ENCODE data around the gene PRSS21.

DNA sequence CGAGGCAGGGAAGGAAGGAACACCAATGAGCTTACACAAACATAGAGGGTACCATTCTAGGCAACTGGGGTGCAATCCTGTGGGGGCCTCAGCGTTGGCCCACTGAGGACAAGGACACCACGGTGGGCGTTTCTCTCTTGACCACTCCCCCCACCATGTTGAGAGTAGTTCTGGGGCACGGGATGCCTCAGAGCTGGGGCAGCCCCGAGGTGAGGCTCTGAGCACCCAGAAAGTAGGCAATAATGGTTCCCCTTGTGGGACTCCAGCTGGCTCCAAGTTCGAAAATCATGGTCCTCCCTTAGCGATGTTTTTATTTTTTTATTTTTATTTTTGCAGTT lies 5.1 kb downstream of the PRSS21 start:
- TF ChIP-seq, protein P1, sequence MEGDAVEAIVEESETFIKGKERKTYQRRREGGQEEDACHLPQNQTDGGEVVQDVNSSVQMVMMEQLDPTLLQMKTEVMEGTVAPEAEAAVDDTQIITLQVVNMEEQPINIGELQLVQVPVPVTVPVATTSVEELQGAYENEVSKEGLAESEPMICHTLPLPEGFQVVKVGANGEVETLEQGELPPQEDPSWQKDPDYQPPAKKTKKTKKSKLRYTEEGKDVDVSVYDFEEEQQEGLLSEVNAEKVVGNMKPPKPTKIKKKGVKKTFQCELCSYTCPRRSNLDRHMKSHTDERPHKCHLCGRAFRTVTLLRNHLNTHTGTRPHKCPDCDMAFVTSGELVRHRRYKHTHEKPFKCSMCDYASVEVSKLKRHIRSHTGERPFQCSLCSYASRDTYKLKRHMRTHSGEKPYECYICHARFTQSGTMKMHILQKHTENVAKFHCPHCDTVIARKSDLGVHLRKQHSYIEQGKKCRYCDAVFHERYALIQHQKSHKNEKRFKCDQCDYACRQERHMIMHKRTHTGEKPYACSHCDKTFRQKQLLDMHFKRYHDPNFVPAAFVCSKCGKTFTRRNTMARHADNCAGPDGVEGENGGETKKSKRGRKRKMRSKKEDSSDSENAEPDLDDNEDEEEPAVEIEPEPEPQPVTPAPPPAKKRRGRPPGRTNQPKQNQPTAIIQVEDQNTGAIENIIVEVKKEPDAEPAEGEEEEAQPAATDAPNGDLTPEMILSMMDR (IDR thresholded peaks at IDR 0.05): no peak
- no peak for TF ChIP-seq POLR2A (IDR thresholded peaks at IDR 0.05)
